T-helper 2 cell treated with Interferon-gamma antibody and Interleukin-4, amounts not matched to agents 5 μg/mL and 100 μg/mL, for 36 hours (primary cell): ENCODE data around the gene ST6GALNAC1.

Source experiments
- DNase-seq: peaks from one replicate; pipeline ENCODE4 v3.0.0; 2021; ENCODE audit warnings: low spot score
- H3K27ac Mint-ChIP-seq: one replicate; pipeline ENCODE4 v1.8.0; 2021; ENCODE audit warnings: mild to moderate bottlenecking, mixed read lengths
- H3K27me3 Mint-ChIP-seq: one replicate; pipeline ENCODE4 v1.8.0; 2021; ENCODE audit warnings: low read depth, mixed read lengths
- H3K36me3 Mint-ChIP-seq: one replicate; pipeline ENCODE4 v1.8.0; 2021; ENCODE audit warnings: low read depth, mixed read lengths
- H3K4me1 Mint-ChIP-seq: one replicate; pipeline ENCODE4 v1.8.0; 2021; ENCODE audit warnings: low read depth, mixed read lengths
- H3K4me3 Mint-ChIP-seq: one replicate; pipeline ENCODE4 v1.8.0; 2022; ENCODE audit warnings: mild to moderate bottlenecking, moderate library complexity, mixed read lengths
- H3K9me3 Mint-ChIP-seq: one replicate; pipeline ENCODE4 v1.8.0; 2021; ENCODE audit warnings: mixed read lengths

Gene ST6GALNAC1

GRCh38 chr17:76682296-76682695, 38.7 kb upstream of the ST6GALNAC1 start:
- Mint-ChIP-seq H3K27ac (no peak overlapping the region), H3K9me3 (no peaks in the 10 kb centered on the region), H3K4me3 (no peak overlapping the region), H3K4me1 (peaks cover 10% of the 10 kb centered on the region), H3K27me3 (peaks cover 1% of the 10 kb centered on the region), H3K36me3 (no peaks in the 10 kb centered on the region)
- DNase-seq: no peak

- no peak overlapping the region for H3K27ac Mint-ChIP-seq
- no peak overlapping the region for H3K4me3 Mint-ChIP-seq
- no peaks in the 10 kb centered on the region for H3K36me3 Mint-ChIP-seq
- H3K9me3 Mint-ChIP-seq: no peaks in the 10 kb centered on the region
- peaks cover 1% of the 10 kb centered on the region for H3K27me3 Mint-ChIP-seq
- DNase-seq: peak; percentile 36
- H3K4me1 Mint-ChIP-seq: peaks cover 10% of the 10 kb centered on the region
These were observed 37.9 kb upstream of the ST6GALNAC1 start for GRCh38 chr17:76681222-76682137.

- Mint-ChIP-seq H3K4me1 (peaks cover 10% of the 10 kb centered on the region), H3K9me3 (no peaks in the 10 kb centered on the region), H3K27me3 (peaks cover 1% of the 10 kb centered on the region), H3K36me3 (no peaks in the 10 kb centered on the region), H3K4me3 (no peak overlapping the region), H3K27ac (no peak overlapping the region)
- DNase-seq: no peak
These were observed 35.7 kb upstream of the ST6GALNAC1 start for GRCh38 chr17:76679239-76679638.

- Mint-ChIP-seq H3K4me1 (peaks cover 10% of the 10 kb centered on the region), H3K27ac (no peak overlapping the region), H3K36me3 (no peaks in the 10 kb centered on the region), H3K9me3 (no peaks in the 10 kb centered on the region), H3K4me3 (no peak overlapping the region), H3K27me3 (peaks cover 1% of the 10 kb centered on the region)
- no peak for DNase-seq
These were observed 34.8 kb upstream of the ST6GALNAC1 start for GRCh38 chr17:76678330-76678729.

- H3K4me3 Mint-ChIP-seq: no peak overlapping the region
- no peak overlapping the region for H3K27ac Mint-ChIP-seq
- no peak for DNase-seq
- no peaks in the 10 kb centered on the region for H3K9me3 Mint-ChIP-seq
- peaks cover 1% of the 10 kb centered on the region for H3K27me3 Mint-ChIP-seq
- peaks cover 13% of the 10 kb centered on the region for H3K4me1 Mint-ChIP-seq
- no peaks in the 10 kb centered on the region for H3K36me3 Mint-ChIP-seq
These were observed 33.8 kb upstream of the ST6GALNAC1 start for GRCh38 chr17:76677406-76677805.

- Mint-ChIP-seq H3K9me3 (no peaks in the 10 kb centered on the region), H3K27ac (no peak overlapping the region), H3K4me1 (peaks cover 10% of the 10 kb centered on the region), H3K27me3 (peaks cover 1% of the 10 kb centered on the region), H3K4me3 (no peak overlapping the region), H3K36me3 (no peaks in the 10 kb centered on the region)
- no peak for DNase-seq
These were observed 33.1 kb upstream of the ST6GALNAC1 start for GRCh38 chr17:76676629-76677028.

- no peaks in the 10 kb centered on the region for H3K9me3 Mint-ChIP-seq
- H3K27me3 Mint-ChIP-seq: peaks cover 1% of the 10 kb centered on the region
- no peak for DNase-seq
- peaks cover 19% of the 10 kb centered on the region for H3K4me1 Mint-ChIP-seq
- H3K4me3 Mint-ChIP-seq: no peak overlapping the region
- H3K27ac Mint-ChIP-seq: no peak overlapping the region
- H3K36me3 Mint-ChIP-seq: peaks cover 3% of the 10 kb centered on the region
These were observed 32.1 kb upstream of the ST6GALNAC1 start for GRCh38 chr17:76675648-76676047.

- DNase-seq: no peak
- H3K4me3 Mint-ChIP-seq: no peak overlapping the region
- H3K27ac Mint-ChIP-seq: no peak overlapping the region
- H3K9me3 Mint-ChIP-seq: peaks cover 4% of the 10 kb centered on the region
- H3K27me3 Mint-ChIP-seq: no peaks in the 10 kb centered on the region
- peaks cover 3% of the 10 kb centered on the region for H3K36me3 Mint-ChIP-seq
- peaks cover 22% of the 10 kb centered on the region for H3K4me1 Mint-ChIP-seq
These were observed 31.0 kb upstream of the ST6GALNAC1 start for GRCh38 chr17:76674600-76674999.

- no peak for DNase-seq
- Mint-ChIP-seq H3K4me3 (no peak overlapping the region), H3K27me3 (no peaks in the 10 kb centered on the region)
These were observed 30.2 kb upstream of the ST6GALNAC1 start for GRCh38 chr17:76673729-76674128.

GRCh38 chr17:76672892-76673291, 29.3 kb upstream of the ST6GALNAC1 start:
- Mint-ChIP-seq H3K9me3 (peaks cover 4% of the 10 kb centered on the region), H3K4me3 (peak overlapping the region; percentile 87), H3K27me3 (peaks cover 3% of the 10 kb centered on the region), H3K36me3 (peaks cover 3% of the 10 kb centered on the region), H3K27ac (no peak overlapping the region), H3K4me1 (peaks cover 18% of the 10 kb centered on the region)
- no peak for DNase-seq

More at GRCh38 chr17:76673729-76674128, 30.2 kb upstream of the ST6GALNAC1 start:
- Mint-ChIP-seq H3K4me1 (peaks cover 18% of the 10 kb centered on the region), H3K27ac (no peak overlapping the region), H3K36me3 (peaks cover 3% of the 10 kb centered on the region), H3K9me3 (peaks cover 4% of the 10 kb centered on the region)

GRCh38 chr17:76672270-76672851, 28.8 kb upstream of the ST6GALNAC1 start:
- DNase-seq: no peak
- H3K27ac Mint-ChIP-seq: peak overlapping the region; percentile 90
- peaks cover 18% of the 10 kb centered on the region for H3K4me1 Mint-ChIP-seq
- H3K9me3 Mint-ChIP-seq: peaks cover 4% of the 10 kb centered on the region
- H3K27me3 Mint-ChIP-seq: peaks cover 6% of the 10 kb centered on the region
- peaks cover 3% of the 10 kb centered on the region for H3K36me3 Mint-ChIP-seq
- H3K4me3 Mint-ChIP-seq: peak overlapping the region; percentile 87

- peak overlapping the region; percentile 90 for H3K27ac Mint-ChIP-seq
- peaks cover 3% of the 10 kb centered on the region for H3K36me3 Mint-ChIP-seq
- no peak for DNase-seq
- peaks cover 18% of the 10 kb centered on the region for H3K4me1 Mint-ChIP-seq
- peaks cover 4% of the 10 kb centered on the region for H3K9me3 Mint-ChIP-seq
- peak overlapping the region; percentile 87 for H3K4me3 Mint-ChIP-seq
- peaks cover 6% of the 10 kb centered on the region for H3K27me3 Mint-ChIP-seq
These were observed 28.3 kb upstream of the ST6GALNAC1 start for GRCh38 chr17:76671912-76672262.

GRCh38 chr17:76671123-76671911, 27.8 kb upstream of the ST6GALNAC1 start:
- peaks cover 18% of the 10 kb centered on the region for H3K4me1 Mint-ChIP-seq
- peaks cover 4% of the 10 kb centered on the region for H3K9me3 Mint-ChIP-seq
- H3K4me3 Mint-ChIP-seq: peak overlapping the region; percentile 87
- H3K36me3 Mint-ChIP-seq: peaks cover 3% of the 10 kb centered on the region
- peak overlapping the region; percentile 90 for H3K27ac Mint-ChIP-seq
- H3K27me3 Mint-ChIP-seq: peaks cover 6% of the 10 kb centered on the region
- DNase-seq: peak; percentile 99

GRCh38 chr17:76670718-76671122, 27.2 kb upstream of the ST6GALNAC1 start:
- Mint-ChIP-seq H3K4me3 (peak overlapping the region; percentile 87), H3K27ac (peak overlapping the region; percentile 90), H3K9me3 (peaks cover 4% of the 10 kb centered on the region), H3K4me1 (peaks cover 18% of the 10 kb centered on the region), H3K36me3 (peaks cover 3% of the 10 kb centered on the region), H3K27me3 (peaks cover 8% of the 10 kb centered on the region)
- no peak for DNase-seq
